ENCODE data around the gene ZNF281. TPM values are rescaled to one million over a fixed set of nuclear protein-coding genes. Genes with fewer than 3 reads are reported as not detected.

The ZNF281 gene, protein sequence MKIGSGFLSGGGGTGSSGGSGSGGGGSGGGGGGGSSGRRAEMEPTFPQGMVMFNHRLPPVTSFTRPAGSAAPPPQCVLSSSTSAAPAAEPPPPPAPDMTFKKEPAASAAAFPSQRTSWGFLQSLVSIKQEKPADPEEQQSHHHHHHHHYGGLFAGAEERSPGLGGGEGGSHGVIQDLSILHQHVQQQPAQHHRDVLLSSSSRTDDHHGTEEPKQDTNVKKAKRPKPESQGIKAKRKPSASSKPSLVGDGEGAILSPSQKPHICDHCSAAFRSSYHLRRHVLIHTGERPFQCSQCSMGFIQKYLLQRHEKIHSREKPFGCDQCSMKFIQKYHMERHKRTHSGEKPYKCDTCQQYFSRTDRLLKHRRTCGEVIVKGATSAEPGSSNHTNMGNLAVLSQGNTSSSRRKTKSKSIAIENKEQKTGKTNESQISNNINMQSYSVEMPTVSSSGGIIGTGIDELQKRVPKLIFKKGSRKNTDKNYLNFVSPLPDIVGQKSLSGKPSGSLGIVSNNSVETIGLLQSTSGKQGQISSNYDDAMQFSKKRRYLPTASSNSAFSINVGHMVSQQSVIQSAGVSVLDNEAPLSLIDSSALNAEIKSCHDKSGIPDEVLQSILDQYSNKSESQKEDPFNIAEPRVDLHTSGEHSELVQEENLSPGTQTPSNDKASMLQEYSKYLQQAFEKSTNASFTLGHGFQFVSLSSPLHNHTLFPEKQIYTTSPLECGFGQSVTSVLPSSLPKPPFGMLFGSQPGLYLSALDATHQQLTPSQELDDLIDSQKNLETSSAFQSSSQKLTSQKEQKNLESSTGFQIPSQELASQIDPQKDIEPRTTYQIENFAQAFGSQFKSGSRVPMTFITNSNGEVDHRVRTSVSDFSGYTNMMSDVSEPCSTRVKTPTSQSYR
- 11.5 TPM for total RNA-seq

DNA sequence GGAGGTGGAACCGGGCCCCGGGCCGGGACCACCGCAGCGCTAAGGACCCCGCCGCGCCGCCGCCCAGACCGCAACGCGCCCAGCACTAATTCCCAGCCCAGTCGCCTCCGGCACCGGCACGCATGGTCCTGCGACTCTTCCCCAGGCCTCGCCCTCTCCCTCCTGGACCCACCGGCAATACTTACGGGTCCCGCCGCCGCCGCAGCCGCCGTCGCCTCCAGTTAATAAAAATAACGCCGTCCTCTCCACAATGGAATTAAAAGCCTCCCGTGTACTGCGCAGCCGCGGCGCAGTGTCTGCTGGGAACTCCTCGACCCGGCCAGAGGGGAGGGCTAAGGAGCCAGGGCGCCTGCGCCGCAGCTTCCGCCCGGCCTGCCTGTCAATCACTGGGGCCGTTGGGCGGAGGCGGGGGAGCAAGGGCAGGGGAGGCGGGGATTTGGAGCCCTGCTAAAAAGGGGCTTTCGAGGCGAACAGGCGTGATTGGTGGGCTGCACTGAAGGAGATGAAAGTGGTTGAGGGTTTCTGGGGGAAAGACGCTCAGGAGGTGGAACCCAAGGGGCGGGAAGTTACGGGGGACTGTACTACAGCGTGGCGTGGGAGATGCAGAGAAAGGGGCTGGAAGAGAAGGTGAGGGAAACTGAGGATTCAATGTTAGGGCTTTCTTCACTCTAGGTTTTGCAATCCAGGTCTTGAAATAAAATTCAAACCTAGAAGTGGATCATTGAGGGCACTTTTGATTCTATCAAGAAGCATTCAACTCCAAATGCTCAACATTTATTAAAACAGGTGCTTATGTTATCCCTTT is at the start of gene ZNF281:
ZNF281 (minus strand) TSS at position 276 of the 805 bp plus-strand sequence. CDS start 331 bp downstream, outside the sequence.
- Histone ChIP-seq H3K36me3 (ENCODE audit: control insufficient read depth in 3 of 3, insufficient read depth in 3 of 3, low read length in 3 of 3) (peaks cover 0 to 7% (median 6%) of the 10 kb centered on the region in 3 donors), H3K9me3 (ENCODE audit: control insufficient read depth in 3 of 3, low read length in 3 of 3) (no peaks in the 10 kb centered on the region), H3K4me3 (ENCODE audit: low read length in 3 of 3) (peak within 1 kb of the TSS; percentile 87 to 98 (median 94)), H3K9ac (ENCODE audit: low read depth in 1 of 3, low read length in 3 of 3) (peak within 1 kb of the TSS; percentile 91 to 93 (median 92)), H3K27ac (ENCODE audit: low read depth, low read length) (peak within 1 kb of the TSS; percentile 95), H3K4me1 (ENCODE audit: control insufficient read depth in 3 of 3, insufficient read depth in 3 of 3, low read length in 3 of 3) (peaks cover 26 to 34% (median 32%) of the 10 kb centered on the region in 3 donors), H3K27me3 (ENCODE audit: control insufficient read depth in 3 of 3, insufficient read depth in 3 of 3, low read length in 3 of 3) (no peaks in the 10 kb centered on the region)

DNA sequence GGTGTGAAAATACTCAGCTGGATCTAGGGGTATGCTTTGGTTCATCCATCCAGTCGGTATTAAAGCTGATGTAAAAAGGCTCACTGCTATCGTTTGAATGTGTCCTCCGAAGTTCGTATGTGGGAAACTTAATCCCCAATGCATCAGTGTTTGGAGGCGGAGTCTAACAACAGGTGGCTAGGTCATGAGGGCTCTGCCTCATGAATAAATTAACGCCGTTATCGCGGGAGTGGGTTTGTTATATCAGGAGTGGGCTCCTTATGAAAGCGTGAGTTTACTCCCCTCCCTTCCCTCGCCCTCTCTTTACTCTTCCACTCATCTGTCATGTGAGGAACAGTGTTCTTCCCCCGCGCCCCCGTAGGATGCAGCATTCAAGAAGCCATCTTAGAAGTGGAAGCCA is 48.9 kb upstream of the ZNF281 start:
- H3K27ac ChIP-seq (ENCODE audit: low read depth, low read length) = no peak overlapping the region
- no peak overlapping the region for H3K9ac ChIP-seq (ENCODE audit: low read depth in 1 of 3, low read length in 3 of 3)
- H3K27me3 ChIP-seq (ENCODE audit: control insufficient read depth in 3 of 3, insufficient read depth in 3 of 3, low read length in 3 of 3) = no peaks in the 10 kb centered on the region
- H3K9me3 ChIP-seq (ENCODE audit: control insufficient read depth in 3 of 3, low read length in 3 of 3) = no peaks in the 10 kb centered on the region
- no peaks in the 10 kb centered on the region for H3K36me3 ChIP-seq (ENCODE audit: control insufficient read depth in 3 of 3, insufficient read depth in 3 of 3, low read length in 3 of 3)
- H3K4me3 ChIP-seq (ENCODE audit: low read length in 3 of 3) = no peak overlapping the region
- H3K4me1 ChIP-seq (ENCODE audit: control insufficient read depth in 3 of 3, insufficient read depth in 3 of 3, low read length in 3 of 3) = no peaks in the 10 kb centered on the region

GRCh38 chr1:200457810-200458209 is 48.0 kb upstream of the ZNF281 start:
- Histone ChIP-seq H3K36me3 (ENCODE audit: control insufficient read depth in 3 of 3, insufficient read depth in 3 of 3, low read length in 3 of 3) (no peaks in the 10 kb centered on the region), H3K4me1 (ENCODE audit: control insufficient read depth in 3 of 3, insufficient read depth in 3 of 3, low read length in 3 of 3) (no peaks in the 10 kb centered on the region), H3K27me3 (ENCODE audit: control insufficient read depth in 3 of 3, insufficient read depth in 3 of 3, low read length in 3 of 3) (no peaks in the 10 kb centered on the region), H3K4me3 (ENCODE audit: low read length in 3 of 3) (no peak overlapping the region), H3K27ac (ENCODE audit: low read depth, low read length) (no peak overlapping the region), H3K9ac (ENCODE audit: low read depth in 1 of 3, low read length in 3 of 3) (no peak overlapping the region), H3K9me3 (ENCODE audit: control insufficient read depth in 3 of 3, low read length in 3 of 3) (no peaks in the 10 kb centered on the region)

DNA sequence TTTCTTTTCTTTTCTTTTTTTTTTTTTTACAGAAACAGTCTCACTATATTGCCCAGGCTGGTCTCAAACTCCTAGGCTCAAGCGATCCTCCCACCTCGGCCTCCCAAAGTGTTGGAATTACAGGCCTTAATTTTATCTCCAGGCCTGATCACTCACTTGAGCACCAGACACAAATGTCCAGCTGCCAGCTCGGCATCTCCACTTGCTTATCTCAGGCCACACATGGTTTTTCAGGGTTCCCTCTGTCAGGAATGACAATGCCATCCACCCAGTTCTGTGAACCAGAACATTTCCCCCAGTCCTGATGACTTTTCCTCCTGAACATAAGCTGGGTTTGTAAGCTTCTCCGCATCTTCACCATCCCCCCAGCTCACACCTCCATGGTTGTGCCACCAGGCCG is 44.6 kb upstream of the ZNF281 start:
- no peak overlapping the region for H3K9ac ChIP-seq (ENCODE audit: low read depth in 1 of 3, low read length in 3 of 3)
- no peaks in the 10 kb centered on the region for H3K36me3 ChIP-seq (ENCODE audit: control insufficient read depth in 3 of 3, insufficient read depth in 3 of 3, low read length in 3 of 3)
- no peak overlapping the region for H3K4me3 ChIP-seq (ENCODE audit: low read length in 3 of 3)
- H3K4me1 ChIP-seq (ENCODE audit: control insufficient read depth in 3 of 3, insufficient read depth in 3 of 3, low read length in 3 of 3) = no peaks in the 10 kb centered on the region
- H3K9me3 ChIP-seq (ENCODE audit: control insufficient read depth in 3 of 3, low read length in 3 of 3) = no peaks in the 10 kb centered on the region
- H3K27me3 ChIP-seq (ENCODE audit: control insufficient read depth in 3 of 3, insufficient read depth in 3 of 3, low read length in 3 of 3) = no peaks in the 10 kb centered on the region
- H3K27ac ChIP-seq (ENCODE audit: low read depth, low read length) = no peak overlapping the region

DNA sequence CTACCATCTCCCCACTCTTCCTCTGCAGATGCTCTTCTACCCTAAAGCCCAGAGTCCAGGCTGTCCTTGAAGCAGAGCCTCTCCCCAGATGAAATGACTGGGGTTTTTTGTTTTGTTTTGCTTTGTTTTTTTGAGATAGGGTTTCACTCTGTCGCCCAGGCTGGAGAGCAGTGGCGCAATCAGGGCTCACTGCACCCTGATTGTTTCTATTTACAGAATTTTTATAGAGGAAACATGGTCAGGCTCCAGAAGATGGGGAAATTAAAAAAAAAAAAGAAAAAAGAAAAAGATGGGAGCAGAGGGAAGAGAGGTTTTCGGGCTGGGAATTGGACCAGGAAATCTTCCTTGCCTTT is 43.7 kb upstream of the ZNF281 start:
- Histone ChIP-seq H3K9me3 (ENCODE audit: control insufficient read depth in 3 of 3, low read length in 3 of 3) (no peaks in the 10 kb centered on the region), H3K9ac (ENCODE audit: low read depth in 1 of 3, low read length in 3 of 3) (no peak overlapping the region), H3K36me3 (ENCODE audit: control insufficient read depth in 3 of 3, insufficient read depth in 3 of 3, low read length in 3 of 3) (no peaks in the 10 kb centered on the region), H3K27me3 (ENCODE audit: control insufficient read depth in 3 of 3, insufficient read depth in 3 of 3, low read length in 3 of 3) (no peaks in the 10 kb centered on the region), H3K27ac (ENCODE audit: low read depth, low read length) (no peak overlapping the region), H3K4me1 (ENCODE audit: control insufficient read depth in 3 of 3, insufficient read depth in 3 of 3, low read length in 3 of 3) (no peaks in the 10 kb centered on the region), H3K4me3 (ENCODE audit: low read length in 3 of 3) (no peak overlapping the region)

- Histone ChIP-seq H3K4me3 (ENCODE audit: low read length in 3 of 3) (no peak overlapping the region), H3K27me3 (ENCODE audit: control insufficient read depth in 3 of 3, insufficient read depth in 3 of 3, low read length in 3 of 3) (no peaks in the 10 kb centered on the region), H3K4me1 (ENCODE audit: control insufficient read depth in 3 of 3, insufficient read depth in 3 of 3, low read length in 3 of 3) (no peaks in the 10 kb centered on the region)
These were observed 43.2 kb upstream of the ZNF281 start for GRCh38 chr1:200452850-200453552.

GRCh38 chr1:200448034-200448762 is 38.4 kb upstream of the ZNF281 start:
- Histone ChIP-seq H3K4me1 (ENCODE audit: control insufficient read depth in 3 of 3, insufficient read depth in 3 of 3, low read length in 3 of 3) (no peaks in the 10 kb centered on the region), H3K4me3 (ENCODE audit: low read length in 3 of 3) (no peak overlapping the region), H3K27ac (ENCODE audit: low read depth, low read length) (no peak overlapping the region), H3K36me3 (ENCODE audit: control insufficient read depth in 3 of 3, insufficient read depth in 3 of 3, low read length in 3 of 3) (no peaks in the 10 kb centered on the region), H3K9me3 (ENCODE audit: control insufficient read depth in 3 of 3, low read length in 3 of 3) (no peaks in the 10 kb centered on the region), H3K27me3 (ENCODE audit: control insufficient read depth in 3 of 3, insufficient read depth in 3 of 3, low read length in 3 of 3) (no peaks in the 10 kb centered on the region), H3K9ac (ENCODE audit: low read depth in 1 of 3, low read length in 3 of 3) (no peak overlapping the region)

More at GRCh38 chr1:200452850-200453552, 43.2 kb upstream of the ZNF281 start:
- H3K36me3 ChIP-seq (ENCODE audit: control insufficient read depth in 3 of 3, insufficient read depth in 3 of 3, low read length in 3 of 3) = no peaks in the 10 kb centered on the region
- H3K9me3 ChIP-seq (ENCODE audit: control insufficient read depth in 3 of 3, low read length in 3 of 3) = no peaks in the 10 kb centered on the region
- H3K27ac ChIP-seq (ENCODE audit: low read depth, low read length) = no peak overlapping the region
- H3K9ac ChIP-seq (ENCODE audit: low read depth in 1 of 3, low read length in 3 of 3) = no peak overlapping the region

GRCh38 chr1:200445213-200445612 is 35.4 kb upstream of the ZNF281 start:
- Histone ChIP-seq H3K4me3 (ENCODE audit: low read length in 3 of 3) (no peak overlapping the region), H3K27me3 (ENCODE audit: control insufficient read depth in 3 of 3, insufficient read depth in 3 of 3, low read length in 3 of 3) (no peaks in the 10 kb centered on the region), H3K9ac (ENCODE audit: low read depth in 1 of 3, low read length in 3 of 3) (no peak overlapping the region), H3K27ac (ENCODE audit: low read depth, low read length) (no peak overlapping the region), H3K4me1 (ENCODE audit: control insufficient read depth in 3 of 3, insufficient read depth in 3 of 3, low read length in 3 of 3) (no peaks in the 10 kb centered on the region), H3K9me3 (ENCODE audit: control insufficient read depth in 3 of 3, low read length in 3 of 3) (no peaks in the 10 kb centered on the region), H3K36me3 (ENCODE audit: control insufficient read depth in 3 of 3, insufficient read depth in 3 of 3, low read length in 3 of 3) (no peaks in the 10 kb centered on the region)

GRCh38 chr1:200444478-200444877 is 34.6 kb upstream of the ZNF281 start:
- H3K36me3 ChIP-seq (ENCODE audit: control insufficient read depth in 3 of 3, insufficient read depth in 3 of 3, low read length in 3 of 3) = no peaks in the 10 kb centered on the region
- H3K4me1 ChIP-seq (ENCODE audit: control insufficient read depth in 3 of 3, insufficient read depth in 3 of 3, low read length in 3 of 3) = no peaks in the 10 kb centered on the region
- no peak overlapping the region for H3K9ac ChIP-seq (ENCODE audit: low read depth in 1 of 3, low read length in 3 of 3)
- H3K4me3 ChIP-seq (ENCODE audit: low read length in 3 of 3) = no peak overlapping the region
- no peaks in the 10 kb centered on the region for H3K9me3 ChIP-seq (ENCODE audit: control insufficient read depth in 3 of 3, low read length in 3 of 3)
- H3K27ac ChIP-seq (ENCODE audit: low read depth, low read length) = no peak overlapping the region
- H3K27me3 ChIP-seq (ENCODE audit: control insufficient read depth in 3 of 3, insufficient read depth in 3 of 3, low read length in 3 of 3) = no peaks in the 10 kb centered on the region
